Muscle of back (tissue), 11 donors: ENCODE measurements around the gene SCUBE1. TPM values are rescaled to one million over a fixed set of nuclear protein-coding genes. Genes with fewer than 3 reads are reported as not detected.
"Not testable (repeated sequence)": the region's sequence is repeated elsewhere in the genome, so short reads cannot be mapped to it uniquely, and the experiment has no call there.

Experiments
- DNase-seq, 3 donors: peaks; one replicate each; pipeline versions ENCODE4 v3.0.0 to v3.0.0-alpha.2; 2013
- polyA plus RNA-seq, 10 donors: library from polyadenylated mRNA; unstranded; fragments of 120-200 nt; gene quantifications; one replicate each; pipeline ENCODE4 v1.2.1, GENCODE V29; 2013; ENCODE audit not compliant: insufficient read length in 10 of 10

Gene SCUBE1
- polyA plus RNA-seq, 10 donors, result 0.20 to 1.1 (median 0.49) TPM

DNA sequence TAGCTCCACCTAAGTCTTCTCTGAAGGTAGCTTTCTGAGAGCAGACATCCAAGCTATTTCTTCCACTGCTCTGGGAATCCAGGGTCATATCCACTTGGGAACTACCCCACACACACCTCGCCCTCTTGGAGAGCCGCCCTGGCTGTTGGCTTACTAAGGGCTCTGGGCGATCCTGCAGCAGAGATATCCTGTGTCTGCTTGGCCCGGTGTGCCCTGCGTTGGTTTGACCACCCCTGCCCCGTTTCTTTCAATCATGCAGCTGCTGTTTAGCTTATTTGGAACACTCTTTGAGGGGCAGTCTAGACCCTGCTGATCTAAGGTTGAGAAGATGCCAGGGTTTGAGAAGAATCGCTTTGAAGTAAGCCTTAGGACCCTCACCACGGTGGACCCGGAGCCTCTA lies 17.4 kb upstream of the SCUBE1 start:
- DNase-seq, result no peak

DNA sequence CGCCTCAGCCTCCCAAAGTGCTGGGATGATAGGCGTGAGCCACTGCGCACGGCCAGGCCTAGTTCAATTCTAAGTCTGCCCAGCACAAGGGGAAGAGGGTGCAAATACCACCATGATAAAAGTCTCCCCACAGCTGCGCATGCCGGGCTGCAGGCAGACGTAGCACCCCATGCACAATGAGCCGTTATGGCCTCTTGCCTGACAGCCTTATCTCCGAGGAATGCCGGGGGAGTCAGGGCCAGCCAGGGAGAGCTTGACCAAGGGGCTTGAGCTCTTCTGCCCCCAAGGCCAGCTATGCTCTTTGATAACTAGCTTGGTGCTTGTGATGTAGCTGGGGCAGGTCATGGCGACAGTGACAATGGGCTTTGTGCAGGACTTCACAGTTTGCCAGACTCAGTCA lies 13.7 kb upstream of the SCUBE1 start:
- DNase-seq, result no peak

DNA sequence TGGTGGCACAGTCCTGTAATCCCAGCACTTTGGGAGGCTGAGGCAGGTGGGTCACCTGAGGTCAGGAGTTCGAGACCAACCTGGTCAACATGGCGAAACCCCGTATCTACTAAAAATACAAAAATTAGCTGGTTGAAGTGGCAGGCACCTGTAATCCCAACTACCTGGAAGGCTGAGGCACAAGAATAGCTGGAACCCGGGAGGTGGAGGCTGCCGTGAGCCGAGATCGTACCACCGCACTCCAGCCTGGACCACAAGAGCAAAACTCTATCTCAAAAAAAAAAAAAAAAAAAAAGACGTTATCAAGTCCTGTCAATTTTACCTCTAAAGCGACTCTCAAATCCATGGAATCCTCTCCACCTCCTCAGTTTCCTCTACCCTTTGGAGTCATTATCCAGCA lies 12.5 kb upstream of the SCUBE1 start:
- not testable (repeated sequence) for DNase-seq

DNA sequence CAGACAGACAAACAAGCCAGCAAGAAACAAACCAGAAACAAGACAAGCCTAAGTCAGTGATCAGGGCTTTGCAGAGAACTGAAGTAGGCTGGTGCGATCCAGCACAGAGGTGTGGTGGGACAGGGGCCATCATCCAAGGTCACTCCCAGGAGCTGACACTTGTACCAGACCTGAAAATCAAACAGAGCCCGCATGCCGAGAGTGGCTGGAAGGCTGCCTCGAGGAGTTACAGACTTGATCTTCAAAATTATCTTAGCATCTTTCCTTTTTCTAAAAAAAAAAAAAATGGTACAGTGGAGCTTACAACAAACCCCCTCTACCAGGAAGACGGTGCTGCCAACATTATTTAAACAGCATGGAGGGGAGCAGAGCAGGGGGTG lies 8.8 kb upstream of the SCUBE1 start:
- no peak for DNase-seq

DNA sequence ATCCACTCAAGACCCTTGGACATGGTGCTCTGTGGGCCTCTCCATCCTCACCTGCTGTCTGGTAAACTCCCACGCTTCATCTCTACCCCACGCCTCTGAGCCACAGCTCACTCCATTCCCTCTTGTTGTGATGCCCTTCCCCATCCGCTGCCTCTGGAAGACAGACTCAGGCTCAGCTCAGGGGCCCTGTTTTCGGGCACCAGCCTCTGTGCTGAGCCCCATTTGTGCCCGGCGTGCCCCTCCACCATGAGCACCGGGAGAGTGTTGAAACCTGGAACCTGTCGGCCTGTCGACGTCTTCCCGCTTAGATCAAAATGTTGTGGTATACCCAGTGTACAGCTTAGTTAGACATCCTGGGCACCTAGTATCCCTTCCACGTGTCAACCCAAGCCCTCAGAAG lies 6.5 kb upstream of the SCUBE1 start:
- no peak for DNase-seq

DNA sequence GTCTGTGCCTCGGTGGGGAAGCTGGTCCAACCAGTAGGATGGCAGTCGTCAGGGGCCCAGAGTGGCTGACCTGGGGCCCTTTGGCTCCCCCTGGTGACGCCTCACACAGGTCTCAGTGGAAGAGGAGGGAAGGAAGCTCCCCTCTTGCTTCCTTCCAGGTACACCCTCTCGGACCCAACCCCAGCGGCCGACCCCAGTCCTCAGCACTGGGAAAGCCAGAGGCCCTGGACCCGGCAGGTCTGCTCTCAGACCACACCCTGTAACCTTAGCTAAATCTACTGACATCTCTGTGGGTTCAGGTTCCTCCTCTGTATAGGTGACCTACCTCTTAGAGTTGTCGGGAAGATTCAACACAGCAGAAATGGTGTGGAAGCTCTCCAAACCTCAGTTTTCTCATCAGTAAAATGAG lies 3.4 kb upstream of the SCUBE1 start:
- peak in 2 of 3 donors; percentile 18 to 64 for DNase-seq

DNA sequence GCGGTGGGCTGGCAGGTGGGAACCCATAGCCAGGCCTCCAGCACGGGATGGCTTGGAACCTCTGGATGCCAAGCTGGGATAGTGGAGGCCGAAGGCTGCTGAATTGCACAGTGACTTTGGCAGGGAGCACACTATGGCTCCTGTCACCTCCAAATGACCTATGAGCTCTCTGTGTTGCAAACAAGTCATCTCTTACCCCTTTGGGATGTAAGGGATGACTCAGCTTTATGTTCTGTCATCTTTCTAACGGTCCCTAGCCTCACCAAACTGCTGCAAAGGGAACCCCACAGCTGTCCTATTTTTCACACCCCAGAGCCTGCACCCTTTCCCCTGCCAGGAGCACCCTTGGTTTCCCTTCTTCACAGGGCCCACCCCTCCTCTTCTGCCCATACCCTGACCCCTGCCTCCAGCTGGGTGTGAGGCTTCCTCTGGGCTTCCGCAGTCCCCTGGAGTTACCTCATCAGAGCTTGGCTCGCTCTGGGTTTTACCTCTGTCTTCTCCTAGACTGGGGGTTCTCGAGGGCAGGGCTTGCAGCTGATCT lies 2.7 kb upstream of the SCUBE1 start:
- DNase-seq, result no peak

DNA sequence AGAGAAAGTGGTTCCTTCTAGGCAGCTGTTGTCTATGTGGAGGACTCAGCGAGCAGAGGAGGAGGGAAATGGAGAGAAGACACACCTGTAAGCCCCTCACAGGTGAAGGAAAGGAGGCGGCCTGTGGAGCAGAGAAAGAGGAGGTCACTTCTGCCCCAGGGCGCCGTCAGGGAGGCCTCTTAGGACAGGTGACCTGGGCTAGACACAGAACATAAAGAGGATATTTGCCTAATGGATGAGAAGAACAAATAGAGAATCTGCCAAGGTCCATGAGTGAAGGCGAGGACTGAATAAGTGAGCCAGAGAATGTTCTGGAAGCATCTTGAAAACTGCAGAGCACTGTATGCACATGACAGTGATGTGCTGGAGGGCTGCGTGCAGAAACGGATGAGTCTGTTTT lies 2.2 kb upstream of the SCUBE1 start:
- no peak for DNase-seq

DNA sequence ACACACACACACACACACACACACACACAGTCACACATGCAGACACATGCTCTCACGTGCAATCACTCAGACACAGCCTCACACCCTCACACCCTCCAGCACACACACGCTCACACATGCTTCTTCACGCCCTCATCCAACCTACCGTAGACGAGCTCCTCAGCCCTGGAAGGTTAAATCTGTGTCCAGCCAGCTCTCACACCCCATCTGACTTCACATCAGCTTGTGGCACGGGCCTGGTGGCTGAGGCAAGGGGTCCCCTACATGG lies 1.3 kb upstream of the SCUBE1 start:
- no peak for DNase-seq

DNA sequence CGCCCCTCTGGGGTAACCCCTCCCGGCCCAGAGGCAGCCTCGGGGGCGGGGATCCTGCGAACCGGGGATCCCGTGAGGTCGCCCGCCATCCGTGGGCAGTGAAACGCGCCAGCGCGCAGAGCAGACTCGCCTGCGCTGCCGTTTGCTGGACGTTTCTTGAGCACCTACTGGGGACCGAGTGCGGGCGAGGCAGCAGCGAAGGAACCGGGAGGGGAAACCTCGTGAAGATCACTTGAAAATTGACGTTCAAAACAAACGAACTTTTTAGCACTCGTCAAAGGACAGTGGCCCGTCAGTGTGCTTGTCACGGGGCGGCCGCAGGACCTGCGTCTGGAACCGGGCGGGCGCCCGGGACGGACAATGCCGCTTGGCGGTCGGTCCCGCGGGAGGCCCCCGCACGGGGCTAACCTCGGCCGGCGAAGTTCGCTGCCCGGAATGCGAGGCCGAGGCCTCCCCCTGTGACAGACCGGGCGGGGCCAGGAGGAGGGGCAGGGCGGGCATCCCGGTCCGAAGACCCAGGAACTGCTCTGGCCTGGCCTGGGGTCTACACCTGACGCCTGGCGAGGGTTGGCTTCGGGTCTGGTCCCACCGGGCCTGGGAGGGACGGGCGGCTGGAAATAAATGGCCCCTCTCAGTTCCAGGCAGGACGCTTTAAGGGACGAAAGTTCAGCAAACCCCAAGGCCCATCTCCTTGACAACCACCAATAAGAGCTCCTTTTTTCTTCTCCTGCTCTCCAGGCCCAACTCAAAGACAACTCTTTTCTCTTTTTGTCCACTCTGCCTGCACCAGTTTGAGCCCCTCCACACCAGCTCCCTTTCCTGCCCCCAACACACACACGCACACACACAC lies 723 bp upstream of the SCUBE1 start:
- peak in 2 of 3 donors; percentile 7 to 57 for DNase-seq

DNA sequence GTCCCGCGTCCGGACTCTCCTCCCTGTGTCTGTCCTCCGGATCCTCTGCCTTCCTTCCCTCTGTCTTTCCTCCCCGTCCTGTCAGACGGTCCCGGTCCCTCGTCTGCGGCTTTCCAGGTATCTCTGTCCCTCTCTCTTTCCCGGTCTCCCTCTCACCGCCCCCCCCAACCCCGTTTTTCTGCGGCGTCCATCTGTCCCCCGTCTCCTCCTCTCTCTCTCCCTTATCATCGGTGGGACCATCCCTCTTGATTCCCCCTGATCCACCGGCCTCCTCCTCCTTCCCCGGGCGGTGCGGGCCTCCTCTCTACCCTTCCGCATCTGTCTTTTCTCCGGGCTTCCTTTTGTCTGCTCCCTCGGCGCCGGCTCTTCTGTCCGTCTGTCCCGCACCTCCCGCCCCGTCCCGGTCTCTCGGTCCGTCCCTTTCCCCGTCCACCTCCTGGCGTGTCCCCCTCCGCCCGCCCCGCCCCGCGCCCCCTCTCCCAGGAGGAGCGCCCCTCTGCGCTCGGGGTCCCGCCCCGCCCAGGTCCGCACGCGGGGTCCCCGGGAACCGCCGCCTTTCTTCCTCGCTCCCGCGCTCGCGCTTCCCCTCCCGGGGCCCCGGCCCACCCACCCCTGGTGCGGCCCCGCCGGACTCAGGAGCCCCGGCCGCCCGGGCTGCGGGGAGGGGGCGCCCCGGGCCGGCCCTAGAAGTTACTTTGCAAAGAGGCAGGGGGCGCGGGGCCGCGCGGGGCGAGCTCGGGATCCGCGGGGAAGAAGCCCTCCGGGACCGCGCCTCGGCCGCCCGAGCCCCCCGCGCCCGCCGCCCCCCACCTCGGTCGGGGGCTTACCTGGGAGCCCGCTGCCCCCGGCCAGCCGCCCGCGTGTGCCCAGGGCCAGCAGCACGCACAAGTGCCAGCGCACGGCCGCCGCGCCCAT lies 568 bp downstream of the SCUBE1 start:
- DNase-seq, result no peak

DNA sequence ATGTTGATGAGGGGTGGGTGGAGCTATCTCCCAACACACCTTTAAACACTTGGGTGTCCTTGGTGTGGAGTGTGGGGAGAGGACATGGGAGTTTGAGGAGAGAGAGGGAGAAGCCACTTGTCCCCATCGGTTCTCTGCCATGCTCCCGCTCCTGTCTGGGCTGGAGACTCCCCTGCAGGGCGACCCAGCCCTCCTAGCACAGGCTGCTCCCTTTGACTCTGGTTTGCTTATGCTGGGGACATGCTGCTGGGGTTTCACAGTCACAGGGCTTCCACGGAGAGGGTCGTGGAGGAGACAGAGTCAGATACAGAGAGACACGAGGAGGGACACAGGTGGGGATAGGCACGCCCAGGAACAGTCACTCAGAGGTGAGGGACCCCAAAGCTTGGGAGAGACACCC lies 1.6 kb downstream of the SCUBE1 start:
- no peak for DNase-seq

DNA sequence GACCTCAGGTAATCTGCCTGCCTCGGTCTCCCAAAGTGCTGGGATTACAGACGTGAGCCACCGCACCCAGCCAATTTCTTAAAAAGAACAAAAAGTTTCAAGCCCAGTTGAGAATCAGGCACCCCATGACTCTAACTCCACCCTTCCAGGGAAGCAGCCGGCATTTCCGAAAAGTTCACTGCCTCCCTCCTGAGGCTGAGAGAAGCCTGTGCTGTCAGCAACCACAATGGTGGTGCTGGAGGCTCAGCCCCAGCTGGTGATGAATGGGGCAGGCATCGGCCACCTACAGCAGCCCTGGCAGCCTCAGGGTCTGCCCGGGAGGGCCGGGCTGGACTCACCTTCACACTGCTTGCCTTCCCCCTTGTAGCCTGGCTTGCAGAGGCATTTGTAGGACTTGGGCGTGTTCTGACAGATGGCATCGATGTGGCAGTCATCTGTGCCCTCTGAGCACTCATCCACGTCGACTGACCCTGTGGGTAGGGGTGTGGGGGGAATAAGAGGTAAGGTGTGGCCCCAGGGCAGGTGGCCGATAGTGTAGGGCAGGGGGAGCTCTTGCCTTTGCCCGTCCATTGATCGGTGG lies 4.3 kb downstream of the SCUBE1 start:
- no peak for DNase-seq

DNA sequence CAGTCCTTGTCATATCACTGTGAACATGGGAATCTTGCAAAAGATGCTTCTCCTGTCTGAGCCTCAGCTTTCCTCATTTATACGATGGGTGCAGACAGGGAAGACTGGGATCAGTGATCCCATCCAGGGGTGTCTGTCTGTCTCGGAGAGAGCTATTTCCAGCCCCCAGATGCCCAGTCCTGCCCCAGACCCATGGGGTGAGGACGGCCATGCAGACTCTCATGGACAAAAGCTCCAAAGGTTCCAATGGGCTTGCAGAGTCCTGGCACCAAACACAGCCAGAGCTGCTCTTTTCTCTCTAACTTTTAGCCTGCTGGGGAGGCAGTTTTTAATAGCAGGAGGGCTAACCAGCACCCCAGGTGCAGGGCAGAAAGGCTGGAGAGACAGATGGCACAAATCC lies 5.2 kb downstream of the SCUBE1 start:
- DNase-seq, result no peak

DNA sequence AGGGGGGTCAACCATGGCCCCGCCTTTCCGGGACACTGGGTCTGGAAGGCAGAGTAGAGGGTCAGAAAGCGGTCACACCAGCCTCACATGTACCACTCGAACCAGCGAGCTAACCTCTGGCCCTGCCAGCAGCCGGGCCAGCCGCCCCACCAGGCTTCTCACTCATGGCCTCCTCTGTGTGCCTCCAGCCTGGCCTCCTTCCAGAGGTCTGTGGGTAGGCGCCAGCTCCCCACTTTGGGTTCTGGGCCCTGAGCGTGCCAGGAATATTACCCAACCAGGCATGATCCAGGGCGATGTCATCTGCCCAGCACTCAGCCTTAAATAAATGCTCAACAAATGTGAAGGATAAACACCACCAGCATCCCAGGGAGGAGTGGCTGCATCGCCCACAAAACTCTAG lies 5.8 kb downstream of the SCUBE1 start:
- no peak for DNase-seq

DNA sequence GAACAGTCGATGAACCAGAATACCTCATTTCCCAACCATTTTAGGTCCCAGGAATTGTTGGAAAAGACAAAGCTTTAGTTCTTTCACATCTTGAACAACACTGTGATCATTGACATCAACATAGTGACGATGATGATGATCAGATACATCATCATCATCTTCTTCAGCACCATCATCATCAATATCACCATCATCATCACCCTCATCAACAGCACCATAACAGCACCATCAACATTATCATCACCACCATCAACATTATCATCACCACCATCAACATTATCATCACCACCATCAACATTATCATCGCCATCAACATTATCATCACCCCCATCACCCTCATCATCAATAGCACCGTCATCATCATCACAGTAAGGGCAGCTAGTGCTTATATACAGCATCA lies 8.8 kb downstream of the SCUBE1 start:
- no peak for DNase-seq

DNA sequence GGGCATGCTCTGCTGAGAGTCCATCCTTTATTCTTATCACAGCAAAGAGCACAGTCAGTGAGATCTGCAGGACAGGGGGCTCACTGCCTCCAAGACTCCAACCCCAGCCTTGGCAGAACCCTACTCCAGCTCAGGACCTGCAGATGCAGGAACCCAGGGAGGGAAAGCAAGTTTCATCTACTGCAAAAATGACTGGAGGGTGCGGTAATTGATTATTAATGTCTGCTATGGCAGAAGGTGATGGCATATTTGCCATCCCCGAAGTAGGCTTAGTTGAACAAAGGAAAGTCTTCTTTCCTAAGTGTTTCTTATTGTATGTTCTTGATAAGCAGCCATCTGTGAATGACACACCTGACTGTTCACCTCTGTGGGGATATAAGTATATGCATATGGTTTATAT lies 9.2 kb downstream of the SCUBE1 start:
- no peak for DNase-seq

DNA sequence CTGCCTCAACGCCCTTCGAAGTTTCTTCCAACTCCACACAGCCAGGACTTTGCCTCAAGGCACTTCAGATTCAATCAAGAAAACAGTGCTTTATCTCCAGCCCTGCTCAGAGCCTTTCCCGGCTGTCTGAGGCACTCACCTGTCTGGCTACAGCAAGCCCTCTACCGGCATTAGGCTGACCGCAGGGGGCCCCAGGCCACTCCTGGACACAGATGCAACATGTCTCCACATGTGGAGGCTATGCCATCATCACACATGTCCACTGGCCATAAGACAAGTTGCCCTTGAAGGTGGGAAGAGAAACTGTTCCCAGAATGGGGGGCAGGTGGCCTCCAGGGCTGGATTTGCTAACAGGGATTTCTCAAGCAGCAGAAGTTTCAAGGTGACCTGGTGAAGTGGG lies 10.0 kb downstream of the SCUBE1 start:
- DNase-seq, result no peak

DNA sequence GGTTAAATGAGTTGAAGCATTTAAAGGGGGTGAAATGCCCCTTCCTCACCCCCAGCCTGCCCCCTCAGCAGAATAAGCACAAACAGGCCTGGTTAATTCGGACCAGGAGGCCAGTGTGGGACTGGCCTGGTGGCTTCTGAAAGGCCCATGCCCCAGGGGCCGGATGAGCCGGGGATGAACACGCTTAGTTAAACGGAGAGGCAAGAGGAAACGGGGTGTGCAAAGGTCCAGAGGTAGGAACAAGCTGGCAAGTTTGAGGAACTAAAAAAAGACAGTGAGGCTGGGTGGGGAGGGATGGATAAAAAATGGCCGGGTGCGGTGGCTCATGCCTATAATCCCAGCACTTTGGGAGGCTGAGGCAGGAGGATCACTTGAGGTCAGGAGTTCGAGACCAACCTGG lies 11.5 kb downstream of the SCUBE1 start:
- DNase-seq, result no peak

DNA sequence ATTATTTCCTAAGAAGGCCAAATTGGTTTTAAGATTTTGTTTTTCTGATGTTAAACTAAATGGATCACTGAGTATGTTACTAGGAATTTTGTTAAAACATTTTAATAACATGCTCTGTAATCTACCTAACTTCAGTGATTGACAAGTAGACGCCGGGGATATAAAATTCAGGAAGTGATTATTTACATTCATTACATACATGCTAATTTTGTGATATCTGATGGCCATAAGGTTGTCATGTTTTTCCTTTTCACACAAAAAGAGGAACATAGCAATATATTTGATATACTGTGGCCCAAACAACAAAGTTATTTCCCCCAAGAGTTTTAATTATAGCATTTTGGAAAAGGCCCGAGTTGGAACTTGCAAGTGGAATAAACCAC lies 12.1 kb downstream of the SCUBE1 start:
- no peak for DNase-seq

DNA sequence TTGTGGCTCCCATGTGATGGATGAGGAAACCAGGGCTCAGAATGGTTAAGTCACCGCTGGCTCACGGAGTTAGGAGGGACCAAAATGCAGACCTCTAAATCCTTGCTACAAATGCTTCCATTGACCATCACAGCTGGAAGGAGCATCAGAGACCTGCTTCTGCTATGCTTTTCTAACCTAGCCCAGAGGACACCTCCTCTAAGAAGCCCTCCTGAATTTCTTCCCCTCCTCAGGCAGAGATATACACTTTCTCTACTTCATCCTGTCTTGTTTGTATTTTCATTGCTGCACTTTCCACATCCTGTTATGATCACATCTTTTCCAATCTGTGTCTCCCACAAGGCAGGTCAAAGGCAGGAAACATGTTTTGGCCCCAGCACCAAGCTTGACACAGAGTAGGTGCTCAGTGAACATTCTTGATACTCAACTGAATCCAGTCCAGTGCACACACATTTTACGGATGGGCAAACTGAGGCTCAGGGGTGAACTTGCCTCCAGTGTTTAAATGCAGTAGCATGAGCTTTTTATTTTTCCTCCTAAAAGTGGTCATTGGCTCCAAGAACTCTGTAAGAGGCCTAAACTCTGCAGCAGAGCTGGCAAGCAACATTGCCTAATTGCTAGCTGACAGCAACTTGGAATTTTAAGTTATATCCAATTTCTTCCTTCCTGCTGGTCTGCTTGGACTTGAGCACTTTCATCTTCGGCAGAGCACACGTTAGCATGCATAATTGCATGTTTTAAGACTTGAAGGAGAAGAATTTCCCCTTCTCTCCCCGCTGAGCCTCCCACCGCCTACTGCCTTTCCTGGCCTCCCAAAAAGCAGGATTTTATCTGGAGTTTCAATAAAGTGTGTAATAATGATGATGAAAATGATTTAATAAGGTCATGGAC lies 12.7 kb downstream of the SCUBE1 start:
- DNase-seq, result peak in 1 of 3 donors; percentile 45

DNA sequence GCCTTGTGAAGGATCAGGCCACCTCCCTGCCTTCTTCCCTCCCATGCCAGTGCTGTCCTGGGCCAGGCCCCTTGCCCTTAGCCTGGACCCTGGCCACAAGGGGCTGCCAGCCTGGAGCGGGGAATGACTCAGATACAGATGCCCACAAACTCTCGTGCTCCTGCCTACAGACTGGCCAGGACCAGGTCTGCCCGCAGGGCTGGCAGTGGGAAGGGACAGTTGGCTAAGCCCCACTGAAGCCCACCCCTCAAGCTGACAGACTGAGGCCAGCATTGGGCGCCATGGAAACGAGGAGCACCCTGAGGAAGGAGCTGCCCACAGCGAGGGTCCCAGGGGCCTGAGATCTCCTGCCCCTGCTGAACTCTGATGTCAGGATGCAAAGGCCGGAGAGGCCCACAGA lies 14.1 kb downstream of the SCUBE1 start:
- DNase-seq, result no peak
